Fibroblast of skin of scalp (primary cell): ENCODE results near the gene ULK4.
"Not testable (repeated sequence)": the region's sequence is repeated elsewhere in the genome, so short reads cannot be mapped to it uniquely, and the experiment has no call there.

Experiments
- DNase-seq: peaks from one replicate; pipeline ENCODE4 v3.0.0-alpha.2; 2013

Gene ULK4

GRCh38 chr3:41960826-41961750 is 815 bp downstream of the ULK4 start:
- DNase-seq, result peak; percentile 57

DNA sequence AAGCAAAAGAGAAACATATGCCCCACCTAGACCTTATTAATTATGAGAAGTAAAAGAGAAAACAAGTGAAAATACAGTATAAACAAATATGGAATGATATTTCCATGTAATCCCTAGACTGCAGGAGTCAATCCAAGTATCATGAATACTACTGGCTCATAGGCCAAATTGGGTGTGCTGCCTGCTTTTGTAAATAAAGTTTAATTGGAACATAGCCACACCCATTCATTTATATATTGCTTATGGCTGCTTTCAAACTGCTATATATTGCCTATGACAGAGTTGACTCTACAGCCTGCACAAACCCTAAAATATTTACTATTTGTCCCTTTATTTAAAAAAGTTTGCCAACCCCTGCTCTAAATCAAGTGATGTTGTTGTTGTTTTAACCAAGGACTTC is 5.3 kb downstream of the ULK4 start:
- no peak for DNase-seq

DNA sequence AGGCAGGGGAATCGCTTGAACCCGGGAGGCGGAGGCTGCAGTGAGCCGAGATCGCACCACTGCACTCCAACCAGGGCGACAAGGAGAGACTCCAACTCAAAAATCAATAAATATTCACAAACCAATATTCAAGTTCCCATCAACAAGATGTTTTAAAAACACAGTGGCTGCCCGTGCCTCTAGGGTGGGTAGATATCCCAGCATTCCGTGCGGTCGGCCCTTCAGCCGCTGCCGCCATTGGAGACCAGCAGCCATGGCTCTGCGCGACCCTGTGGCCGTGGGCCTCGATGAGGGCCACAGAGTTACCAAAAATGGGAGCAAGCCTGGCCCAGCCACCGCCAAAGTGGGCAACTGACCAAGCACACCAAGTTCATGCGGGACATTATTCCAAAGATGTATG is 6.7 kb downstream of the ULK4 start:
- no peak for DNase-seq

- no peak for DNase-seq
Observed at GRCh38 chr3:41943311-41943843, 18.5 kb downstream of the ULK4 start.

DNA sequence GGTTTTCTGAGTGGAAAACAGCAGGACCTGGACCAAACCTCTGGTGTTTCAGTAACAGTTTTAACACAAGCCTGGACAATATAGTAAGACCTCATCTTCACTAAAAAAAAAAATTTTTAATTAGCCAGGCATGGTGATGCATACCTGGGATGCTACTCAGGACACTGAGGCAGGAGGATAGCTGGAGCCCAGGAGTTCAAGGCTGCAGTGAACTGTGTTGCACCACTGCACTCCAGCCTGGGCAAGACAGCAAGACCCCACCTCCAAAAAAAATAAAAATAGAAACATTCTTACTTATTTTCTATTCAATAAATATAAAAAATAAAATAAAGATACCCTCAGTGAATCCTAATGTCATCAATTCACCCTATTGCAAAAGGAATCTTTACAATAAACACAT is 21.5 kb downstream of the ULK4 start:
- no peak for DNase-seq

- no peak for DNase-seq
Observed at GRCh38 chr3:41936384-41936783, 25.5 kb downstream of the ULK4 start.

DNA sequence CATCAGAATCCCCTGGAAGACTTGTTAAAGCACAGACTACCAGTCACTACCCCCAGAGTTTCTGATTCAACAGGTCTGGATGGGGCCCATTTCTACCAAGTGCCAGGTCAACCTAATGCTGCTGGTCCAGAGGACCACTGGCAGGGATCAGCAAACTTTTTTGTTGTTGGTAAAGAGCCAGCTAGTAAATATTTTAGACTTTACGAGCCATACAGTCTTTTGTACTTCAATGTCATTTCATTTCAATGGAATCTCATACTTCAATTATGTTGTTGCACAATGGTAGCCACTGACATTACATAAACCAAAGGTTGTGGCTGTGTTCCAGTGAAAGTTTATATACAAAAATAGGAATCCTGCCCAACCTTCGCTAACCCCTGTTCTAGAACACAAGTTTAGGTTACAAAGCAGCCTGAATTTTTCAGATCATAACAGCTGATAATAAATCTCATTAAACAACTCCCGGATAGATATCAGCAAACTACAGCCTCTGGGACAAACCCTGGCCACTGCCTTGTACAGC is 28.7 kb downstream of the ULK4 start:
- DNase-seq, result peak; percentile 59

- DNase-seq, result no peak
Observed at GRCh38 chr3:41932464-41932863, 29.4 kb downstream of the ULK4 start.

DNA sequence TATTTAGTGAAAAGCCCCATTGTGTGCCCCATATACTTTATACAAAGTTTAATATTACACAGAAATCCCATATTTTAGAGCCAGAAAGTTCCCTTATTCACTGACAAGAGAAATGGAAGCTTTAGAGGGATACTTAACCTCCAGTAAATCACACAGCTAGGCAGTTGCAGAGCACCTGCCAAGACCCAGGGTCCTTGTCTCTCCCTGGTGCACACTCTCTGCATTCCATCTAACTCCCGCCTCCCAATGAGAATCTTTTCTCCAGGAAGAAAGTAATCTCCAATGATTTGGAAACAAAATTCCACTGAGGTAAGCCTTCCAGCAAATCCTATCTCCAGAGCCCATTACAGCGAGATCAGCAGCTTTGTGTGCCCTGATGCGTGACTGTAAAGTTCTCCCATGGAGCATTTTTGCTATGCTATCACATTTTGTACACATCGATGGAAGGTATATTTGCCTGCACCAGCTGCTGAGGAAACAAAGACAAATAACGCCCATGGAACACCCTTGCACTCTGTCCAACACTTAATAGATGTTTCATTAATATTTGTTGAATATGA is 41.4 kb downstream of the ULK4 start:
- no peak for DNase-seq

DNA sequence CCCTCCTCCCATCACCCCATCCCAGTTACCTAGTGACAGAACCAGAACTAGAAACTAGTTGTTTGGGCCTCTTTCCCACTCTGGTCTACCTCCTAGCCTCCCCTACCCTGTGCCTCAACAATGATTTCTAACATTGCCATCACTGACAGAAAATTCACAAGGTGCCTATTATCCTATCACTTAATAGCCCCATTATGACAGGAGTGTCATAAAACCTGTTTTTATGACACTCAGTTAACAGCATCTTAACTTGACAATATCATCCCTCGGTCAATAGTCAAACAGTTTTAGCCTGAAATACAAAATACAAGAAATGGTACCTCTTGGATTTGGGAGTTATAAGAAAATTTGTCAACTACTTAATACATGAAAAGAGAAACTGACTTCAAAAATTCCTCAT is 46.5 kb downstream of the ULK4 start:
- DNase-seq, result no peak

DNA sequence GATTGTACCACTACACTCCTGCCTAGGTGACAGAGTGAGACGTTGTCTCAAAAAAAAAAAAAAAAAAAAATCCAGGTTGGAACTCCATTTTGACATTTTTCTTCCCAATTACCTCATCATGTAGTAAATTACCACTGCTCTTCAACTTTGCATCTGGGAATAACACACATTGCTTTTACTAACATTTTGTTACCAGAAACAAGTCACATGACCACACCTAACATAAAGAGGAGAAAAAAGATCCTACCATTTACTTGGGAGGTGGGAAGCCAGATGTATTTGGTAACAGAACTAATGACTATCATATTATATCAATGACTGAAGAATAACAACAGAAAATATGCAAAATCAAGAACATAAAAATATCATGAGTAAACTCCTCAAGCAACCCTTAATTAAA is 49.6 kb downstream of the ULK4 start:
- DNase-seq, result no peak

- no peak for DNase-seq
Observed at GRCh38 chr3:41907330-41908073, 54.4 kb downstream of the ULK4 start.

- peak; percentile 5 for DNase-seq
Observed at GRCh38 chr3:41900265-41900664, 61.6 kb downstream of the ULK4 start.

DNA sequence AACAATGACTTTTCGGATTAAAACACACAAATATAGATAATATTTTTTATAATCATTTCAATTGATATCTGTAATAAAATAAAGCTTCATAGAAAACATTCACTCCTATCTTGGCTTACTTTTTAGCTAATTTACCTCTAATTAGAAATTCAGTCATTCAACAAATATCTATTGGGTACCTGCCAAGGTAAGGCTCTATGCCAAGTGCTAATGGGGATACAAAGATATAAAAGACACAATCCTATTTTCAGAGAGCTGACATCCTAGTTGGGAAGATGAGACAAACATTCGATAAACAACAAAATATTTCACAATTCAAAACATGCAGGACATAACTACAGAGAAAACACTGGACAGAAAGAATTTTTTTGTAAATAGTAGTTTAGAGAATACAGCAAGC is 63.3 kb downstream of the ULK4 start:
- no peak for DNase-seq

DNA sequence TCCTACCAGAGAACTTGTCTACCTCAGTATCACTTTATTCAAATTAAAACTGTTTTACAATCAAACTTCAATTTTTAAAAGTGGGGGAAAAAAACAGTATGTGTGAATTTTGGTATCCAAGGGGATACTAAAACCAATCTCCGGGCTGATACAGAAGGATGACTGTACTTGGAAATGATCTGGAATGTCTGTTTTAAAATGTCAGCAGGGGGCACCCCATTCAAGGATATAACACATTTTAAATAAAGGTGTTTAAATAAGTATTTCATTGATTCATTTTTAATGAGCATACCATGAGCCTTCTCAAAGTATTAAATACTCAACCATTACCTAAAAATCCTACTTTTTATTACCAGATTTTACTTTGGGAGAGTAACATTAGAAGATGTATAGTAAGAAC is 67.9 kb downstream of the ULK4 start:
- peak; percentile 59 for DNase-seq

- DNase-seq, result no peak
Observed at GRCh38 chr3:41888368-41889076, 73.4 kb downstream of the ULK4 start.

DNA sequence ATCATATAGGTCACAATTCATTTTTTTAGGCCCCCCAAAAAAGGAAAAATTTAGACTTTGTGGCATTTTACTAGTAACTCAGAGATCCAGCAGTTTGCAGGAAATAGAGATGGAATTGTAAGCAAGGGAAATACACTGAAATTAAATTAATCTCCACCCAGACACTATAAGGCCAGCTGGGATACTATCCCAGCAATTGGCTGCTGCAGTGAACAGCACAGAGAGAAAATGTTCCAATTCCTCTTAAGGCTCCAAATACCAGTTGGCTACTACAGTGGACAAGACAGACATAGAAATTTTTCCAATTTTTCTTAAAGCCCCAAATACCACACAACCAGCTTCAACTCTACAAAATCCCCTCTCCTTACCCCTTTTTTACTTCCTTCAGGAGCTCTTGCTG is 78.9 kb downstream of the ULK4 start:
- no peak for DNase-seq

DNA sequence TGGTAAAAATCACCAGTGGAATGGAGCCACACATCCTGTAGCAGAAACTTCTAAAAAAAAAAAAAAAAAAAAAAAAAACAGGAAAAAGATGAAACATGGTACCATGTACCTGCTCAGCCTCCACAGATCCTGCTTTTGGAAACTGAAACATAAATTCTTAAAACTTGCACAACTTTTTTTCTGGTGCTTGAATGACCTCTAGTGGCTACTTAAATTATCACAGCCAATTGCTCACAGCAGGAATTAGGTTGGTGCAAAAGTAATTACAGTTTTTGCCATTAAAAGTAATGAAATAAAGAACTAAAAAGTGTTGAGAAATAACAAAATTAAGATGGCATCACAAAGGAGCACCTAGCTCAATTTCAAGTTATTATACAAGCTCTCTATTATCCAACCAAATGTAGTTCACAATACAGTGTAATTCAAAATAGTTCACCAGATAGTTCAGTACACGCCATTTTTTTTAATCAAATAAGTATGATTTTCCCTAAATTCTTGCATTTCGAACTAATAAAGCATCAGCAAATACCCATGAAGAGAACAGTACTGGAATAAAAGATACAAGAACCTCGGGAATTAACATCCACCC is 80.6 kb downstream of the ULK4 start:
- peak; percentile 51 for DNase-seq

- no peak for DNase-seq
Observed at GRCh38 chr3:41880387-41880786, 81.5 kb downstream of the ULK4 start.

- not testable (repeated sequence) for DNase-seq
Observed at GRCh38 chr3:41877741-41878140, 84.2 kb downstream of the ULK4 start.

- no peak for DNase-seq
Observed at GRCh38 chr3:41874022-41874421, 87.9 kb downstream of the ULK4 start.

- no peak for DNase-seq
Observed at GRCh38 chr3:41872157-41872556, 89.7 kb downstream of the ULK4 start.
